ENCODE data around the gene PPM1H.

PPM1H gene

GRCh38 chr12:62714774-62715721 is 219.9 kb downstream of the PPM1H start:
- DNase-seq, result no peak
- Histone ChIP-seq H3K4me3 (ENCODE audit: insufficient read depth, low read depth, low read length, poor library complexity, severe bottlenecking) (no peak overlapping the region), H3K4me1 (ENCODE audit: control insufficient read depth, insufficient read depth, low read length, poor library complexity, severe bottlenecking) (no peaks in the 10 kb centered on the region), H3K9me3 (ENCODE audit: control insufficient read depth, low read length) (no peaks in the 10 kb centered on the region), H3K27me3 (replicated peaks; ENCODE audit: control insufficient read depth, insufficient read depth, low read length, poor library complexity, severe bottlenecking) (no peaks in the 10 kb centered on the region), H3K36me3 (ENCODE audit: control insufficient read depth, insufficient read depth, low read length) (no peaks in the 10 kb centered on the region), H3K27ac (ENCODE audit: insufficient read depth, low read length, poor library complexity, severe bottlenecking) (no peak overlapping the region)

DNA sequence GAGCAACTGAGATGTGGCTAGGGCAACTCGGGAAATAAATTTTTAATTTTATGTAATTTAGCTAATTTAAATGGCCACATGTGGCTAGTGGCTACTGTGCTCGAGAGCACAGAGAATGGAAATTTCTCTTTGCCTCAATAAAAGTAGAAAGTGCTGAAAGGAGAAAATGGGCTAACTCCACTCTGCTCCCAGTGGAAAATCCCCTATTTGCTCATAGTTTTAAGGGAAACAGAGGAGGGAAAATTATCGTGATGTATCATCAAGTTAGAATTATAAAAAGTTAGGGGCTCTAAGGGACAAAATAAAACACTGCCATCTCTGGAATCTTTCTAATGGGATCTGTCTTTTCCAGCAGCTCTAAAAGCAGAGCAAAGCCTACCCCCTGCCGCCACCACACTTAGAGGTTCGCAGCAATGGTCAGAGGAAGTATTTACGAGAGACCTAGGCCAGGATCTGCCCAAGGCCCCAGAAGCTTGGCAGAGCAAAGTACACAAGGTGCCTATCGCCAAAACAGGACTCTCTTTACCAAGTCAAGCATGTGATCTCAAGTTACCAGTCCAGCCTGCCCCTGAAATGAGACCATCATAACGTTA is 220.7 kb downstream of the PPM1H start:
- Histone ChIP-seq H3K4me1 (ENCODE audit: control insufficient read depth, insufficient read depth, low read length, poor library complexity, severe bottlenecking) (no peaks in the 10 kb centered on the region), H3K9me3 (ENCODE audit: control insufficient read depth, low read length) (no peaks in the 10 kb centered on the region), H3K27me3 (replicated peaks; ENCODE audit: control insufficient read depth, insufficient read depth, low read length, poor library complexity, severe bottlenecking) (no peaks in the 10 kb centered on the region), H3K4me3 (ENCODE audit: insufficient read depth, low read depth, low read length, poor library complexity, severe bottlenecking) (no peak overlapping the region), H3K36me3 (ENCODE audit: control insufficient read depth, insufficient read depth, low read length) (no peaks in the 10 kb centered on the region), H3K27ac (ENCODE audit: insufficient read depth, low read length, poor library complexity, severe bottlenecking) (no peak overlapping the region)
- no peak for DNase-seq

DNA sequence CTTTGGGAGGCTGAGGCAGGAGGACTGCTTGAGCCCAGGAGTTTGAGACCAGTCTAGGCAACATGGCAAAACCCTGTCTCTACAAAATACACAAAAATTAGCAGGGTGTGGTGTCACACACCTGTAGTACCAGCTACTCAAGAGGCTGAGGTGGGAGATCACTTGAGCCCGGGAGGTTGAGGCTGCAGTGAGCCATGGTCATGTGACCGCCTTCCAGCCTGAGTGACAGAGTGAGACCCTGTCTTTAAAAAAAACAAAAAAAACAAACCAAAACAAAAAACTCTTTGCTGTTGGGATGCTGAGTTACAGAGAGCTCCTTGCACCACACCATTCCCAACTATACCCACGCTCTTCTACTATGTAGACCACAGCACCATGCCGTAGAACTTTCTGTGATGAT is 221.2 kb downstream of the PPM1H start:
- H3K4me1 ChIP-seq (ENCODE audit: control insufficient read depth, insufficient read depth, low read length, poor library complexity, severe bottlenecking), result no peaks in the 10 kb centered on the region
- no peaks in the 10 kb centered on the region for H3K36me3 ChIP-seq (ENCODE audit: control insufficient read depth, insufficient read depth, low read length)
- no peak overlapping the region for H3K27ac ChIP-seq (ENCODE audit: insufficient read depth, low read length, poor library complexity, severe bottlenecking)
- no peak overlapping the region for H3K4me3 ChIP-seq (ENCODE audit: insufficient read depth, low read depth, low read length, poor library complexity, severe bottlenecking)
- H3K27me3 ChIP-seq (replicated peaks; ENCODE audit: control insufficient read depth, insufficient read depth, low read length, poor library complexity, severe bottlenecking), result no peaks in the 10 kb centered on the region
- DNase-seq, result no peak
- no peaks in the 10 kb centered on the region for H3K9me3 ChIP-seq (ENCODE audit: control insufficient read depth, low read length)

GRCh38 chr12:62712681-62713573 is 222.0 kb downstream of the PPM1H start:
- DNase-seq, result no peak
- Histone ChIP-seq H3K9me3 (ENCODE audit: control insufficient read depth, low read length) (no peaks in the 10 kb centered on the region), H3K27me3 (replicated peaks; ENCODE audit: control insufficient read depth, insufficient read depth, low read length, poor library complexity, severe bottlenecking) (no peaks in the 10 kb centered on the region), H3K36me3 (ENCODE audit: control insufficient read depth, insufficient read depth, low read length) (no peaks in the 10 kb centered on the region), H3K27ac (ENCODE audit: insufficient read depth, low read length, poor library complexity, severe bottlenecking) (no peak overlapping the region), H3K4me3 (ENCODE audit: insufficient read depth, low read depth, low read length, poor library complexity, severe bottlenecking) (no peak overlapping the region), H3K4me1 (ENCODE audit: control insufficient read depth, insufficient read depth, low read length, poor library complexity, severe bottlenecking) (no peaks in the 10 kb centered on the region)

GRCh38 chr12:62711631-62712241 is 223.2 kb downstream of the PPM1H start:
- Histone ChIP-seq H3K4me3 (ENCODE audit: insufficient read depth, low read depth, low read length, poor library complexity, severe bottlenecking) (no peak overlapping the region), H3K36me3 (ENCODE audit: control insufficient read depth, insufficient read depth, low read length) (no peaks in the 10 kb centered on the region), H3K27me3 (replicated peaks; ENCODE audit: control insufficient read depth, insufficient read depth, low read length, poor library complexity, severe bottlenecking) (no peaks in the 10 kb centered on the region), H3K4me1 (ENCODE audit: control insufficient read depth, insufficient read depth, low read length, poor library complexity, severe bottlenecking) (no peaks in the 10 kb centered on the region), H3K9me3 (ENCODE audit: control insufficient read depth, low read length) (no peaks in the 10 kb centered on the region), H3K27ac (ENCODE audit: insufficient read depth, low read length, poor library complexity, severe bottlenecking) (no peak overlapping the region)
- no peak for DNase-seq

DNA sequence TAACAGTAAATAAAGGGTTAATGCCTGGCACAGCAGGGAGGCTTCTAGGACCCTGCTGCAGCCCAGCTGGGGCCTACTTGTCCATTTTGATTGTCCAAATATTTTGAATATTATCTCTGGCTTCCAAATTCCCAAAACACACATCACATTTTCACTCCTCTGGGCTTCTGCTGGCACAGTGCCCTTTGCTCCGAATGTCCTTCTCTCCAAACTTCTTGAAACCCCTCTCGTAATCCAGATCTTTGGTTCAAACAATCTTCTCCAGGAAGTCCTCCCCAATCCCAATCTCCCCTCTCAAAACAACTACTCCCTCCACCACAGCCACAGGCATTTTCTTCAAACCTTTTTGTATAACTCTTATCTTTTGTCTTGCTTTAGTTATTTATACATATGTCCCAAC is 225.6 kb downstream of the PPM1H start:
- DNase-seq, result no peak
- Histone ChIP-seq H3K27me3 (replicated peaks; ENCODE audit: control insufficient read depth, insufficient read depth, low read length, poor library complexity, severe bottlenecking) (no peaks in the 10 kb centered on the region), H3K4me3 (ENCODE audit: insufficient read depth, low read depth, low read length, poor library complexity, severe bottlenecking) (no peak overlapping the region), H3K4me1 (ENCODE audit: control insufficient read depth, insufficient read depth, low read length, poor library complexity, severe bottlenecking) (no peaks in the 10 kb centered on the region), H3K36me3 (ENCODE audit: control insufficient read depth, insufficient read depth, low read length) (no peaks in the 10 kb centered on the region), H3K27ac (ENCODE audit: insufficient read depth, low read length, poor library complexity, severe bottlenecking) (no peak overlapping the region), H3K9me3 (ENCODE audit: control insufficient read depth, low read length) (no peaks in the 10 kb centered on the region)

DNA sequence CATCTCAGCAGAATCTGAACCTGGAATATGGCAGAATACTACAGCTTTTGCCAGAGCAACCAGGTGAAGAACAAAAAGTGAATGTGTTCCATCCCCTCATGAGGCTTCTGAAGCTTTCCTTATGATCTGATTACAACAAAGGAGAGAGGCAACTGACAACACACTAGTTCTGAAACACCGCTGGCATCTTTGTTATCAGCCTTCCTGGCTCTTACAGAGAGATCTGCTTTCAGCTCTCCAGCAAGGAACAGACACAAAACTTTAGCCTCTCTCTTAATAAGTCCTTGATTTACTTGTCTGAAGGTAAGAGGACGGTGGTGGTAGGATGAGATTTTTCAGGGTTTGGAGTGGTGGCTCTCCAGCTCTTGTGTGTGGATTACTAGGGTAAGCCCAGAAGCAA is 227.0 kb downstream of the PPM1H start:
- no peak overlapping the region for H3K4me3 ChIP-seq (ENCODE audit: insufficient read depth, low read depth, low read length, poor library complexity, severe bottlenecking)
- H3K27me3 ChIP-seq (replicated peaks; ENCODE audit: control insufficient read depth, insufficient read depth, low read length, poor library complexity, severe bottlenecking), result no peaks in the 10 kb centered on the region
- DNase-seq, result no peak
- H3K4me1 ChIP-seq (ENCODE audit: control insufficient read depth, insufficient read depth, low read length, poor library complexity, severe bottlenecking), result no peaks in the 10 kb centered on the region
- no peaks in the 10 kb centered on the region for H3K36me3 ChIP-seq (ENCODE audit: control insufficient read depth, insufficient read depth, low read length)
- H3K9me3 ChIP-seq (ENCODE audit: control insufficient read depth, low read length), result no peaks in the 10 kb centered on the region
- H3K27ac ChIP-seq (ENCODE audit: insufficient read depth, low read length, poor library complexity, severe bottlenecking), result no peak overlapping the region

- DNase-seq, result no peak
- no peaks in the 10 kb centered on the region for H3K4me1 ChIP-seq (ENCODE audit: control insufficient read depth, insufficient read depth, low read length, poor library complexity, severe bottlenecking)
- H3K4me3 ChIP-seq (ENCODE audit: insufficient read depth, low read depth, low read length, poor library complexity, severe bottlenecking), result no peak overlapping the region
- no peak overlapping the region for H3K27ac ChIP-seq (ENCODE audit: insufficient read depth, low read length, poor library complexity, severe bottlenecking)
- no peaks in the 10 kb centered on the region for H3K36me3 ChIP-seq (ENCODE audit: control insufficient read depth, insufficient read depth, low read length)
- no peaks in the 10 kb centered on the region for H3K27me3 ChIP-seq (replicated peaks; ENCODE audit: control insufficient read depth, insufficient read depth, low read length, poor library complexity, severe bottlenecking)
- H3K9me3 ChIP-seq (ENCODE audit: control insufficient read depth, low read length), result no peaks in the 10 kb centered on the region
Measured at GRCh38 chr12:62705846-62706245, 229.1 kb downstream of the PPM1H start.

DNA sequence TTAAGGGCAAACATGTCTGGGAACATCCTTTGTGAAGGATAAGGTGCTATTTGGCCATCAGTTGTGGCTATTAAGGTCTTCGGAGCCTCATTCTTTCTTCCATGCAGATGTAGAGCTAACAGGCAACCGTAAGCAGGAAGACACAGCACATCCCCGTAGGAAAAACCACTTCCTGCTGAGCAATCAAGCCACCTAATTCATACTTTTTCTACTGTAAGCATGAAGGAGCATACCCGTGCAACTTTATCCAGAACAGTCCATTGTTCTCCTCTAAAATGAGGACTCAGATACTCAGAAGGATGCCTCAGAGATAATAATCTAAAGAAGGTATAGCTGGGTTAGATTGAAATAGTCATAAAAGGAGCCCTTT is 232.0 kb downstream of the PPM1H start:
- H3K27me3 ChIP-seq (replicated peaks; ENCODE audit: control insufficient read depth, insufficient read depth, low read length, poor library complexity, severe bottlenecking), result no peaks in the 10 kb centered on the region
- no peaks in the 10 kb centered on the region for H3K9me3 ChIP-seq (ENCODE audit: control insufficient read depth, low read length)
- no peak overlapping the region for H3K4me3 ChIP-seq (ENCODE audit: insufficient read depth, low read depth, low read length, poor library complexity, severe bottlenecking)
- no peaks in the 10 kb centered on the region for H3K36me3 ChIP-seq (ENCODE audit: control insufficient read depth, insufficient read depth, low read length)
- no peak for DNase-seq
- H3K27ac ChIP-seq (ENCODE audit: insufficient read depth, low read length, poor library complexity, severe bottlenecking), result no peak overlapping the region
- no peaks in the 10 kb centered on the region for H3K4me1 ChIP-seq (ENCODE audit: control insufficient read depth, insufficient read depth, low read length, poor library complexity, severe bottlenecking)

Data from effector memory CD4-positive, alpha-beta T cell (primary cell).